CD1c-positive myeloid dendritic cell (primary cell): ENCODE data around the gene NME8.
"Not testable (repeated sequence)": the region's sequence is repeated elsewhere in the genome, so short reads cannot be mapped to it uniquely, and the experiment has no call there.

Source experiments
- DNase-seq: peaks from one replicate; pipeline ENCODE4 v3.0.0-alpha.2; 2016; ENCODE audit errors: extremely low spot score

The NME8 gene

GRCh38 chr7:37848297-37848696 lies at the start of gene NME8:
Gene NME8 (plus strand): TSS chr7:37848597. CDS start chr7:37850267, 1,670 bp downstream.
- DNase-seq, result no peak

- no peak for DNase-seq
These were observed 42.2 kb upstream of the NME8 start for GRCh38 chr7:37806152-37806551.

- DNase-seq, result not testable (repeated sequence)
These were observed 36.2 kb upstream of the NME8 start for GRCh38 chr7:37812161-37812580.

GRCh38 chr7:37815671-37816371 lies 32.6 kb upstream of the NME8 start:
- DNase-seq, result no peak

GRCh38 chr7:37816922-37817590 lies 31.3 kb upstream of the NME8 start:
- peak; percentile 9 for DNase-seq

GRCh38 chr7:37817591-37817960 lies 30.8 kb upstream of the NME8 start:
- DNase-seq, result no peak

- DNase-seq, result no peak
These were observed 30.2 kb upstream of the NME8 start for GRCh38 chr7:37817996-37818720.

GRCh38 chr7:37820708-37821468 lies 27.5 kb upstream of the NME8 start:
- no peak for DNase-seq

GRCh38 chr7:37822946-37823345 lies 25.5 kb upstream of the NME8 start:
- no peak for DNase-seq

- no peak for DNase-seq
These were observed 24.8 kb upstream of the NME8 start for GRCh38 chr7:37823557-37823956.

- DNase-seq, result no peak
These were observed 23.4 kb upstream of the NME8 start for GRCh38 chr7:37825038-37825437.

GRCh38 chr7:37826825-37827224 lies 21.6 kb upstream of the NME8 start:
- DNase-seq, result no peak

GRCh38 chr7:37831244-37831643 lies 17.2 kb upstream of the NME8 start:
- DNase-seq, result no peak

GRCh38 chr7:37832194-37832593 lies 16.2 kb upstream of the NME8 start:
- DNase-seq, result peak; percentile 69

GRCh38 chr7:37833107-37833817 lies 15.1 kb upstream of the NME8 start:
- peak; percentile 77 for DNase-seq

- DNase-seq, result no peak
These were observed 14.6 kb upstream of the NME8 start for GRCh38 chr7:37833818-37834146.

- DNase-seq, result no peak
These were observed 5.1 kb downstream of the NME8 start for GRCh38 chr7:37853468-37853867.

- DNase-seq, result no peak
These were observed 33.7 kb downstream of the NME8 start for GRCh38 chr7:37882086-37882485.

- no peak for DNase-seq
These were observed 45.0 kb downstream of the NME8 start for GRCh38 chr7:37893359-37893758.

- no peak for DNase-seq
These were observed 46.3 kb downstream of the NME8 start for GRCh38 chr7:37894671-37895070.

- no peak for DNase-seq
These were observed 51.4 kb downstream of the NME8 start for GRCh38 chr7:37899712-37900247.
